ENCODE data around the gene KLHL29. TPM values are rescaled to one million over a fixed set of nuclear protein-coding genes. Genes with fewer than 3 reads are reported as not detected.

Gene KLHL29
- total and polyA plus RNA-seq, 10 of the 15 experiments (the other 5 are each of a cell fraction or from before 2014, with no cell fraction given), result 1.4 to 19.5 (median 6.1) TPM

GRCh38 chr2:23549051-23549450 lies 164.1 kb downstream of the KLHL29 start:
- POLR2A ChIA-PET, result no interaction called here
- no peak overlapping the region for H3K4me2 ChIP-seq (ENCODE audit: control insufficient read depth, insufficient read depth)
- SMC1A ChIA-PET (ENCODE audit: uncharacterized antibody, unreplicated experiment), result no interaction called here
- RAD21 ChIA-PET (ENCODE audit: unreplicated experiment), result no interaction called here
- in situ Hi-C loops (cut with MboI), result no loop called here
- intact Hi-C loops (cut with micrococcal nuclease; ENCODE audit: unreplicated experiment), result no loop called here
- no peaks in the 10 kb centered on the region for H3K27me3 ChIP-seq (replicated peaks in 1 of 2; ENCODE audit: control insufficient read depth in 2 of 2, insufficient read depth in 2 of 2, low read length in 1 of 2)
- H3K79me2 ChIP-seq (ENCODE audit: control insufficient read depth, insufficient read depth, low read length), result no peaks in the 10 kb centered on the region
- ATAC-seq (no peak), DNase-seq (ENCODE audit: low read depth, low spot score) (no peak), FAIRE-seq (no peak)
- H3K4me3 ChIP-seq, result no peak overlapping the region
- no TSS peak for BruUV-seq (replicated peaks)
- H3K9me3 ChIP-seq (replicated peaks; ENCODE audit: control insufficient read depth, insufficient read depth, low read length), result no peaks in the 10 kb centered on the region
- no peak overlapping the region for H3K27ac ChIP-seq (ENCODE audit: control insufficient read depth, insufficient read depth)
- H3K36me3 ChIP-seq (ENCODE audit: control insufficient read depth in 2 of 2, insufficient read depth in 2 of 2, low read length in 1 of 2), result peaks cover 0 to 6% of the 10 kb centered on the region in 2 experiments; a peak in 3 of 4 replicates
- 54% methylated on average over 7 of the region's 7 CpGs for WGBS (ENCODE audit: insufficient coverage, insufficient replicate concordance, low lambda C conversion rate, missing lambda C conversion rate)
- no peaks in the 10 kb centered on the region for H3K4me1 ChIP-seq (ENCODE audit: control insufficient read depth, insufficient read depth, low read length)
- H2AFZ ChIP-seq (ENCODE audit: control insufficient read depth, low read depth, low read length), result no peak overlapping the region
- H3K9ac ChIP-seq (ENCODE audit: control insufficient read depth, insufficient read depth, low read length), result no peak overlapping the region
- no peaks in the 10 kb centered on the region for H4K20me1 ChIP-seq (ENCODE audit: control insufficient read depth, insufficient read depth)
- CTCF ChIA-PET, result no interaction called here
- no peak for TF ChIP-seq SREBF2 (IDR thresholded peaks at IDR 0.05; ENCODE audit: low read length)
- no peak for TF ChIP-seq ZZZ3 (IDR thresholded peaks at IDR 0.05; ENCODE audit: control insufficient read depth, insufficient read length, low read depth)
- no peak for TF ChIP-seq FOS (IDR thresholded peaks at IDR 0.05; ENCODE audit: borderline replicate concordance, extremely low read depth, insufficient read length)
- no peak for TF ChIP-seq CBX3 (IDR thresholded peaks at IDR 0.05; ENCODE audit: borderline replicate concordance, low read depth)
- no peak for TF ChIP-seq HDAC2 (IDR thresholded peaks at IDR 0.05)
- no peak for TF ChIP-seq ZNF592 (IDR thresholded peaks at IDR 0.05)
- TF ChIP-seq RELA (IDR thresholded peaks at IDR 0.05; ENCODE audit: borderline replicate concordance, partially characterized antibody), result no peak
- no peak for TF ChIP-seq TCF7 (IDR thresholded peaks at IDR 0.05; ENCODE audit: borderline replicate concordance)
- no peak for TF ChIP-seq BHLHE40 (IDR thresholded peaks at IDR 0.05; ENCODE audit: borderline replicate concordance in 1 of 2, low read depth in 2 of 2, low read length in 1 of 2)
- TF ChIP-seq, protein P1, sequence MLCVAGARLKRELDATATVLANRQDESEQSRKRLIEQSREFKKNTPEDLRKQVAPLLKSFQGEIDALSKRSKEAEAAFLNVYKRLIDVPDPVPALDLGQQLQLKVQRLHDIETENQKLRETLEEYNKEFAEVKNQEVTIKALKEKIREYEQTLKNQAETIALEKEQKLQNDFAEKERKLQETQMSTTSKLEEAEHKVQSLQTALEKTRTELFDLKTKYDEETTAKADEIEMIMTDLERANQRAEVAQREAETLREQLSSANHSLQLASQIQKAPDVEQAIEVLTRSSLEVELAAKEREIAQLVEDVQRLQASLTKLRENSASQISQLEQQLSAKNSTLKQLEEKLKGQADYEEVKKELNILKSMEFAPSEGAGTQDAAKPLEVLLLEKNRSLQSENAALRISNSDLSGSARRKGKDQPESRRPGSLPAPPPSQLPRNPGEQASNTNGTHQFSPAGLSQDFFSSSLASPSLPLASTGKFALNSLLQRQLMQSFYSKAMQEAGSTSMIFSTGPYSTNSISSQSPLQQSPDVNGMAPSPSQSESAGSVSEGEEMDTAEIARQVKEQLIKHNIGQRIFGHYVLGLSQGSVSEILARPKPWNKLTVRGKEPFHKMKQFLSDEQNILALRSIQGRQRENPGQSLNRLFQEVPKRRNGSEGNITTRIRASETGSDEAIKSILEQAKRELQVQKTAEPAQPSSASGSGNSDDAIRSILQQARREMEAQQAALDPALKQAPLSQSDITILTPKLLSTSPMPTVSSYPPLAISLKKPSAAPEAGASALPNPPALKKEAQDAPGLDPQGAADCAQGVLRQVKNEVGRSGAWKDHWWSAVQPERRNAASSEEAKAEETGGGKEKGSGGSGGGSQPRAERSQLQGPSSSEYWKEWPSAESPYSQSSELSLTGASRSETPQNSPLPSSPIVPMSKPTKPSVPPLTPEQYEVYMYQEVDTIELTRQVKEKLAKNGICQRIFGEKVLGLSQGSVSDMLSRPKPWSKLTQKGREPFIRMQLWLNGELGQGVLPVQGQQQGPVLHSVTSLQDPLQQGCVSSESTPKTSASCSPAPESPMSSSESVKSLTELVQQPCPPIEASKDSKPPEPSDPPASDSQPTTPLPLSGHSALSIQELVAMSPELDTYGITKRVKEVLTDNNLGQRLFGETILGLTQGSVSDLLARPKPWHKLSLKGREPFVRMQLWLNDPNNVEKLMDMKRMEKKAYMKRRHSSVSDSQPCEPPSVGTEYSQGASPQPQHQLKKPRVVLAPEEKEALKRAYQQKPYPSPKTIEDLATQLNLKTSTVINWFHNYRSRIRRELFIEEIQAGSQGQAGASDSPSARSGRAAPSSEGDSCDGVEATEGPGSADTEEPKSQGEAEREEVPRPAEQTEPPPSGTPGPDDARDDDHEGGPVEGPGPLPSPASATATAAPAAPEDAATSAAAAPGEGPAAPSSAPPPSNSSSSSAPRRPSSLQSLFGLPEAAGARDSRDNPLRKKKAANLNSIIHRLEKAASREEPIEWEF (IDR thresholded peaks at IDR 0.05; ENCODE audit: insufficient replicate concordance, low read depth, low read length), result no peak
- no peak for TF ChIP-seq CREB1 (IDR thresholded peaks at IDR 0.05; ENCODE audit: low read depth)
- TF ChIP-seq, protein P2, sequence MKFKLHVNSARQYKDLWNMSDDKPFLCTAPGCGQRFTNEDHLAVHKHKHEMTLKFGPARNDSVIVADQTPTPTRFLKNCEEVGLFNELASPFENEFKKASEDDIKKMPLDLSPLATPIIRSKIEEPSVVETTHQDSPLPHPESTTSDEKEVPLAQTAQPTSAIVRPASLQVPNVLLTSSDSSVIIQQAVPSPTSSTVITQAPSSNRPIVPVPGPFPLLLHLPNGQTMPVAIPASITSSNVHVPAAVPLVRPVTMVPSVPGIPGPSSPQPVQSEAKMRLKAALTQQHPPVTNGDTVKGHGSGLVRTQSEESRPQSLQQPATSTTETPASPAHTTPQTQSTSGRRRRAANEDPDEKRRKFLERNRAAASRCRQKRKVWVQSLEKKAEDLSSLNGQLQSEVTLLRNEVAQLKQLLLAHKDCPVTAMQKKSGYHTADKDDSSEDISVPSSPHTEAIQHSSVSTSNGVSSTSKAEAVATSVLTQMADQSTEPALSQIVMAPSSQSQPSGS (IDR thresholded peaks at IDR 0.05; ENCODE audit: low read length), result no peak
- TF ChIP-seq CREM (IDR thresholded peaks at IDR 0.05; ENCODE audit: low read depth), result no peak
- no peak for TF ChIP-seq DPF2 (IDR thresholded peaks at IDR 0.05)
